Stimulated activated naive CD4-positive, alpha-beta T cell (primary cell): ENCODE data around the gene CFAP70.

ENCODE experiments used
- DNase-seq, 6 experiments: peaks; one replicate each; lab custom pipeline; 2025; lab: John Stamatoyannopoulos, UW

The CFAP70 gene

DNA sequence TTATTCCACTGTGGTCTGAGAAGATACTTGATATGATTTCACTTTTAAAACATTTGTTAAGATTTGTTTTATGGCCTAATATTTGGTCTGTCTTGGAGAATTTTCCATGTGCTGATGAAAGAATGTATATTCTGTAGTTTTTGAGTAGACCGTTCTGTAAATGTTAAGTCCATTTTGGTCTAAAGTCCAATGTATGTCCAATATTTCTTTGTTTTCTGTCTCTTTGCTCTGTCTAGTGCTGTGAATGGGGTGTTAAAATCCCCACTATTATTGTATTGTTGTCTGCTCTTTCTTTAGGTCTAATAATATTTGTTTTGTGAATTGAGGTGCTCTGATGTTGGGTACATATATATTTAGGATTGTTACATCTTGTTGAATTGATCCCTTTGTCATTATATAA lies 142.9 kb downstream of the CFAP70 start:
- DNase-seq: no peak

DNA sequence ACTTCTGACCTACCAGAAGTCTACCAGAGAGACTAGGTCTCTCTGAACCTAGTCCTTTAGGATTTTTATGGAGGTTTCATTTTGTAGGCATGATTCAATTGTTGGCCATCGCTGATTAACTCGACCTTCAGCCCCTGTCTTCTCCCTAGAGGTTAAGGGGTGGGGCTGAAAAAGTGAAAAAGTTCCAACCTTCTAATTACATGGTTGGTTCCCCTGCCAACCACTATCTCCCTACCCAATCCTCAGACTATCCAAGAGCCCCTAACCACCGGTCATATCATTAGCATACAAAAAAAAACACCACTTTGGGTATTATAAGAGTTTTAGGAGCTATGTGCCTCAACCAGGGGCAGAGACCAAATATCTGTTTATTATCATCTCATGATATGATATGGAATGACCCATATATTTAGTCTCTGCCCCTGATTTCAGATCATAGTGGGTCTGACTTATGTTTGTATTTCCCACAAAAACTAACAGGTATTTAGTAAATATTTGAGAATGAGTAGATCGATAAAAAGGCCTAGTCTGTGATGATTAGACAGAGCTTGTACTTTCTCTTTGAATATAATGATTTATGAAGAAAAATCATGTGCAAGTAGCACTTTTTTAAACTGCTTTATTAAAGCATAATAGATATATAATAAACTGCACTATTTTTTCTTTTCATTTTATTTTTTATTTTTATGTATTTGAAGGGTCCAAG lies 147.4 kb downstream of the CFAP70 start:
- no peak for DNase-seq

DNA sequence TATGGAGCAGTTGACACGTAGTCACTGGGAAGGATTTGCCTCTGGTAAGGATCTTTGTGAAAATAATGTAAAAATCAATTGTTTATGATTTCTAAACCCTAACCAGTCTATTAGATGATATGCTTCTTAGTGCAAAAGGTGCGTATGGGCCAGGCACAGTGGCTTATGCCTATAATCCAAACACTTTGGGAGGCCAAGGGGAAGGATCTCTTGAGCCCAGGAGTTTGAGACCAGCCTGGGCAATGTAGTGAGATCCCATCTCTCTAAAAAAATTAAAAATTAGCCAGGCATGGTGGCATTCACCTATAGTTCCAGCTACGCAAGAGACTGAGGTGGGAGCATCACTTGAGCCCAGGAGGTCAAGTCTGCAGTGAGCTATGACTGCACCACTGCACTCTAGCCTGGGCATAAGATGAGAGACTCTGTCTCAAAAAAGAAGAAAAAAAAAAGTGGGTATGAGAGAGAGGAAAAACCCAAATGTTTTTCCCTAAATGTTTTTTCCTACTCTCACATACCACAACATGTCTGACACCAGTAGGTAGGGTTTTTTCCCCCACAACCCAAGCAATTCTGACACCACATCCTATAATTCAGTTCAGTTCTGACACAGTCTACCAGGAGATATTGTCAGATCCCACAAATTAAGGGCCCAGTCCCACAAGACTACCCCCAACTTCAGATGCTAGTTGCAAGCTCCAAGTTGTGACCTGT lies 148.1 kb downstream of the CFAP70 start:
- DNase-seq: no peak

DNA sequence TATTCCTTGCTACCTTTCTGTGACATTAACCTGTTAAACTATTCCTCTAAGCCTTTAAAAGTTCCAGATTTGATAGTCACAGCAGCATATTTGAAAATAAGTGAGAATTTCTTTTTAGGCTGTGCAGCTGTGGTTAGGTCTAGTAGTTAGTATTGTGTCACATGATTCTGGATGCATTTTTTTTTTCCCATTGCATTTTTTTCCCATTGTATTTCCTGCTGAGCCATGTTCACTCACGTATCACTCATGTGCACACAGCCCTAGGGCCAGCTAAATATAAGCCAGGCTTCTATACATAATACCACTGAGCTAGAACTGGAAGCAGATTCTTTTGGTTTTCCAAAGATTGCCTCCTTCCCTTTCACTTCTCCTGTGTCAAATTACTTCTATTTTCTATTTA lies 149.0 kb downstream of the CFAP70 start:
- no peak for DNase-seq

DNA sequence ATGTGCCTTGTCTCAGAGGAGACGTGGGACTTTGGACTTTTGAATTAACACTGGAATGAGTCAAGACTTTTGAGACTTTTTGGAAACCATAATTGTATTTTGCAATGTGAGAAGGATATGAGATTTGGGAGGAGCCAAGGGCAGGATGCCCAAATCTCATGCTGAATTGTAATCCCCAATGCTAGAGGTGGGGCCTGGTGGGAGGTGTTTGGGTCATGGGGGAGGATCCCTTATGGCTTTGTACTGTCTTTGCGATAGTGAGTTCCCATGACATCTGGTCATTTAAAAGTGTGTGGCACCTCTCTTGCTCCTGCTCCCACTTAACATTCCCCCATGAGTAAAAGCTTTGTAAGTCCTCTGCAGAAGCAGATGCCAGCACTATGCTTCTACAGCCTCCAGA lies 150.8 kb downstream of the CFAP70 start:
- DNase-seq: no peak

DNA sequence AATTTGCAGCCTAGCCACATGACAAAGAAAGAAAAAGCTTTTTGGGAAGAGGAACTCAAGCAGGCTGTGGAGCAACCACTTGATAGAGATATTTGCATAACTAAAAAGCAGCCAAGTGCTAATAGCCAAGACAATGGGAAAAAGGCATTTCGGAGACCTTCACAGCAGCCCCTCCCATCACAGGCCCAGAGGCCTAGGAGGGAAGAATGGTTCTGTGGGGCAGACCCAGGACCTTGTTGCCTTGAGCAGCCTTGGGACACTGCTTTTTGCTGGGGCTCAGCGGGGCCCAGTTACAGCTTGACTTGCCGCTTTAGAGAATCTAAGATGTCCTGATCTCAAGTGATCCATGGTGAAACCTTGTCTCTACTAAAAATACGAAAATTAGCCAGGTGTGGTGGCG lies 152.3 kb downstream of the CFAP70 start:
- no peak for DNase-seq

DNA sequence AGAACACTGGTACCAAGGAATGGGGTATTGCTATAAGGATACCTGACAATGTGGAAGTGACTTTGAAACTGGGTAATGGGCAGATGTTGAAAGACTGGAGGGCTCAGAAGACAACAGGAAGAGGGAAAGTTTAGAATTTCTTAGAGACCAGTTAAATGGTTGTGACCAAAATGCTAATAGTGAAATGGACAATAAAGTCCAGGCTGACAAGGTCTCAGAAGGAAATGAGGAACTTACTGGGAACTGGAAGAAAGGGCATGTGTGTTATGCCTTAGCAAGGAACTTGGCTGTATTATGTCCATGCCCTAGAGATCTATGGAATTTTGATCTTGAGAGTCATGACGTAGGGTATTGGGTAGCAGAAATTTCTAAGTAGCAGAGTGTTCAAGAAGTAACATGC lies 152.8 kb downstream of the CFAP70 start:
- no peak for DNase-seq

DNA sequence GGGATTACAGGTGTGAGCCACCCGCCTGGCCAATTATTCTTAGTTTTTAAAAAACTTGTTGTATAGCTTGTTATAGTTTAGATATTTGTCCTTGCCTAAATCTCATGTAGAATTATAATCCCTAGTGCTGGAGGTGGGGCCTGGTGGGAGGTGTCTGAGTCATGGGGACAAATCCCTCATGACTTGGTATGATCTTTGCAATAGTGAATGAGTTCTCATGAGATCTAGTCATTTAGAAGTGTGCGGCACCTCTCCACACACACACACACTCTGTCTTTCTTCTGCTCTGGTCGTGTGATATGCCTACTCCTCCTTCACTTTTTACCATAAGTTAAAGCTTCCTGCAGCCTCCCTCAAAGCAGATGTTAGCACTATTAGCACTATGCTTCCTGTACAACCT lies 153.6 kb downstream of the CFAP70 start:
- DNase-seq: no peak
